Measurements from ENCODE around the gene ROGDI.
"Not testable (repeated sequence)": the region's sequence is repeated elsewhere in the genome, so short reads cannot be mapped to it uniquely, and the experiment has no call there.

ROGDI gene

DNA sequence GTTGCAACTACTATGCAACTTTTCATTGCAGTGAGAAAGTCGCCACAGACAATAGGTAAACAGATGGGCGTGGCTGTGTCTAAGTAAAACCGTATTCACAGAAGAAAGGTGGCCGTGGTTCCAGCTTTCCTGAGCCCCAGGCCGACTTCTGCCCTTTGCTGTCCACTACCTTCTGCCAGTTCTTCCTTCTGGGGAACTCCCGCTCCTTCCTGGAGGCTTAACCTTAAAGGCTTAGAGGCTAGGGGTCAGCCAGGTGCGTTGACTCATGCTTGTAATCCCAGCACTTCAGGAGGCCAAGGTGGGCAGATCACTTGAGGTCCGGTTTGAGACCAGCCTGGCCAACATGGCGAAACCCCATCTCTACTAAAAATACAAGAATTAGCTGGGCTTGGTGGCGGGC, 12.2 kb downstream of the ROGDI start:
- no peak for DNase-seq (ENCODE audit: low read depth)

- DNase-seq (ENCODE audit: low read depth): no peak
Observed at GRCh38 chr16:4788910-4789309, 13.5 kb downstream of the ROGDI start.

GRCh38 chr16:4788489-4788889, 13.9 kb downstream of the ROGDI start:
- DNase-seq (ENCODE audit: low read depth): no peak

GRCh38 chr16:4787627-4788482, 14.6 kb downstream of the ROGDI start, which contains the start of gene SEPTIN12:
Gene SEPTIN12, minus strand, starts transcription at chr16:4788345. Its CDS starts 700 bp downstream, at chr16:4787645.
- DNase-seq (ENCODE audit: low read depth): no peak

DNA sequence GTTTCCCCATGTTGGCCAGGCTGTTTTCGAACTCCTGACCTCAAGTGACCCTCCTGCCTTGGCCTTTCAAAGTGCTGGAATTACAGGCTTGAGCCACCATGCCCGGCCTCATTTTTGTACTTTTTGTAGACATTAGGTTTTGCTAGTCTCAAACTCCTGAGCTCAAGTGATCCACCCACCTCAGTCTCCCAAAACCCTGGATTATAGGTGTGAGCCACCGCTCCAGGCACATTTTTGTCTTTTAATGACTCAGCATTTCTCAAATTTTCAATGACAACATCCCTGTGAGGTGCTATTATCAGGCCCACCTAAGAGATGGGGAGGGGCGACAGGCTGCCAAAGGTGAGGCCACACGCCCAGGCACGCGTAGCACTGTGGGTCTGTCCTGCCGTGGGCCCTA, 15.4 kb downstream of the ROGDI start:
- DNase-seq (ENCODE audit: low read depth): no peak

DNA sequence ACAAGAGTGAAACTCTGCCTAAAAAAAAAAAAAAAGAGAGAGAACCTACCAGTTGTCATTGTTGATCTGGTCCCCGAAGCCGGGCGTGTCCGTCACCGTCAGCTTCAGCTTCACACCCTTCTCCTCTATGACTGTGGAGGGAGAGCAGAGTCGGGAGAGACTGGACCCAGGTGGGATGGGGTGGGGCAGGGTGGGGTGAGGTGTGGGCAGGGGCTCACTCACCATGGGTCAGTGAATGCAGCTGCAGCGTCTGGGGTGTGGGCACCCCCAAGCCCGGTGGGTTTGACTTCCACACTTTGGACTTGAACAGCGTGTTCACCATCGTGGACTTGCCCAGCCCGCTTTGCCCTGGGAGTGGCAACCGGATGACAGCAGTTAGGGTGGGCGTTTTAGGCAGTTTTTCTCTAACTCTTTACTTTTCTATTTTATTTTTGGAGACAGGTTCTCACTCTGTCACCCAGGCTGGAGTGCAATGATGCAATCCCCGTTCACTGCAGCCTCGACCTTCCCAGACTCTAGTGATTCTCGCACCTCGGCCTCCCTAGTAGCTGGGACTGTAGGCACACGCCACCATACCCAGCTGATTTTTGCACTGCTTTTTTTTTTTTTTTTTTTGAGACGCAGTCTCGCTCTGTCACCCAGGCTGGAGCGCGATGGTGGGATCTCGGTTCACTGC, 16.5 kb downstream of the ROGDI start:
- DNase-seq (ENCODE audit: low read depth): no peak

GRCh38 chr16:4784444-4784987, 17.9 kb downstream of the ROGDI start:
- DNase-seq (ENCODE audit: low read depth): not testable (repeated sequence)

DNA sequence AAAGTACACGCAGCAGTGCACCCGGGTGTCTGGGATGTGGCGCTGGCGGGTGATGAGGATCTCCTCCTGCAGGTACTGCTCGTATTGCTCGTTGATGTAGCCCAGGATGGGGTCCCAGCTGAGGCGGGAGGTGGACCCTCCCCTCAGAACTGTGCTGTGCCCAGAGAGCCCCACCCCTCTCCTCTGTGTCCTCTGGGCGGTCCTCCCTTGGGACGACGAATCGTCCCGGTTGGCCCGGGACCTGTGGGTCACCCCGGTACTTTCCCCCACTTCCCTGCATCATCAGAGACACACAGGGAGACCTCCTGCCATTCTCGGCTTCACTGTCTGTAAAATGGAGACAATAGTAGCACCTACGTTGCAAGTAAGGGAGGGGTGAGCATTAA, 18.5 kb downstream of the ROGDI start:
- DNase-seq (ENCODE audit: low read depth): no peak

DNA sequence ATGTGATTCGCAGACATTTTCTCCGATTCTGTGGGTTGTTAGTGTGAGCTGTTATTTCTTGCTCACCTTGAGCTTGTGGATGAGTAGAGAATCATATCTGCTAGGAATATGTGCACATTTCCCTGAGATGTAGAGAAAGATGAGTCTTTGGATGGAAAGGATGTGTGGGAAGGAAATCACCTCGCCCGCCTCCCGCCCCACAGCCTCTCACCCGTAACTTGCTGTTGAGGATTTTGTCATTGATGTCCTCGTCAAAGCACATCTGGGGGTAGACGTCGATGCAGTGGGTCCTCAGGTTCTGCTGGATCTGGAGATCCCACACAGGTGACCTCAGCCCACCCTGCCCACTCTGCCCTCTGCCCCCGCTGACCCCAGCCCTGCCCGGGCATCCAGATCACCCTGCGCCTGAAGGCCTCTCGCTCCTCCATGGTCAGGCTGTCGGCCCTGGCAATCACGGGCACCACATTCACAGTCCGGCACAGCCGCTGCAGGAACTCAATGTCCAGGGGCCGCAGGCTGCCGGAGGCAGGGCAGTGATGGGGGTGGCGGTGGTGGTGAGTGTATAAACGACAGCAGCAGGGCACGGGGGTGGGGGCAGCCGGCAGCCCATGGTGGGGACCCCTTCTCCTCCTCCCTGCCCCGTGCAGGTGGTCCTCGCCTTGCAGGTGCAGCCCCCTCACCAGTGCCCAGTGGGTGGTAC, 19.0 kb downstream of the ROGDI start:
- DNase-seq (ENCODE audit: low read depth): no peak

GRCh38 chr16:4780235-4780634, 22.2 kb downstream of the ROGDI start:
- no peak for DNase-seq (ENCODE audit: low read depth)

GRCh38 chr16:4778050-4778392, 24.4 kb downstream of the ROGDI start:
- no peak for DNase-seq (ENCODE audit: low read depth)

- DNase-seq (ENCODE audit: low read depth): no peak
Observed at GRCh38 chr16:4777339-4778049, 24.9 kb downstream of the ROGDI start.

GRCh38 chr16:4776141-4776705, 26.2 kb downstream of the ROGDI start:
- DNase-seq (ENCODE audit: low read depth): no peak

GRCh38 chr16:4775005-4775404, 27.4 kb downstream of the ROGDI start:
- DNase-seq (ENCODE audit: low read depth): no peak

GRCh38 chr16:4772351-4772750, 30.1 kb downstream of the ROGDI start:
- no peak for DNase-seq (ENCODE audit: low read depth)

DNA sequence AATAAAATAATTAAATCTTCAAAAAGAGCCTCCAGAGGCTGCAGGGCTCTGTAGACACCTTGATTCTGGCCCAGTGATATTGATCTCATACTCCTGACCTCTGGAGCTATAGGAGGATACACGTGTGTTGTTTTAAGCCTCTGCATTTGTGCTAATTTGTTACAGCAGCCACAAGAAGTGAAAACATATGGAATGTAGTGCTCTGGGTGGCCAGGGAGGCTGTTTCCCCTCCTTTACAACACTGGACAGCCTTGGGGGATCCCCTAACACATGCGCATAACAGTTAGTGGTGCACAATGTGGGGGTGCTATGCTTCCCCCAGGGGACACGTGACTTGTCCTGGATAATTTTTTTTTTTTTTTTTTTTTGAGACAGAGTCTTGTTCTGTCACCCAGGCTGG, 30.8 kb downstream of the ROGDI start:
- no peak for DNase-seq (ENCODE audit: low read depth)

- DNase-seq (ENCODE audit: low read depth): no peak
Observed at GRCh38 chr16:4769306-4769638, 33.2 kb downstream of the ROGDI start.

DNA sequence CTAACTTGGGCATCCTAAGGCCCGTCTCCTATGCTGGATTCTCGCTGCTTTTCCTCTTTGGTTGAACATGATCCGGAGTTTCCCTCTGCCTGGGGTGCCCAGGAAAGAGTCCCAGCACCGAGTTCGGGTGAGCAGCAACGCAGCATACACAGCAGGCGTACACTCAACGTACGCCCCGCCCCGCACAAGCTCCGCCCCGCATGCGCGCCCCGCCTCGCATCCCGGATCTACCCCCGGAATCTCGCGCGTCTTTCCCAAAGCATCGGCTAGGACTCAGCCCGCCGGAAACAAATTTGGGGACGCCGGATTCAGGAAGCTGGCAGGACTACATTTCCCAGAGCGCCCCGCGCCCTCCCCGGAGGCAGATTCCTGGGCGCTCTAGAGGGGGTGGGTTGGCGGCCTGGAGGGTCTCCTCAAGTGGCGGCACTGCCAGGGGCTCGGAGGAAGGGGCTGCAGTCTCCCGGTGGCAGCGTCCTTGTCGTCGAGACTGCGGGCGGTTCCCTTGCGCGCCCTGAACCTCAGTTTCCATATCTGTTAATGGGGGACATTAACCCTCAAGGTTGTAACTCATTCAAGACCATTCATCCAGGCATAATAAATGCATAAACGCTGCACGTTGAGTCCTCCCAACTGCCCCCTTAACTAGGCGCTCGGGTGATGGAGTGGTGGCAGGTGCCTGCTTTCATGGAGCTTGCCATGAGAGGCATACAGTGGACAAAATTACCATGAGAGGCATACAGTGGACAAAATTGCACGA, 33.7 kb downstream of the ROGDI start:
- DNase-seq (ENCODE audit: low read depth): peak; percentile 71

DNA sequence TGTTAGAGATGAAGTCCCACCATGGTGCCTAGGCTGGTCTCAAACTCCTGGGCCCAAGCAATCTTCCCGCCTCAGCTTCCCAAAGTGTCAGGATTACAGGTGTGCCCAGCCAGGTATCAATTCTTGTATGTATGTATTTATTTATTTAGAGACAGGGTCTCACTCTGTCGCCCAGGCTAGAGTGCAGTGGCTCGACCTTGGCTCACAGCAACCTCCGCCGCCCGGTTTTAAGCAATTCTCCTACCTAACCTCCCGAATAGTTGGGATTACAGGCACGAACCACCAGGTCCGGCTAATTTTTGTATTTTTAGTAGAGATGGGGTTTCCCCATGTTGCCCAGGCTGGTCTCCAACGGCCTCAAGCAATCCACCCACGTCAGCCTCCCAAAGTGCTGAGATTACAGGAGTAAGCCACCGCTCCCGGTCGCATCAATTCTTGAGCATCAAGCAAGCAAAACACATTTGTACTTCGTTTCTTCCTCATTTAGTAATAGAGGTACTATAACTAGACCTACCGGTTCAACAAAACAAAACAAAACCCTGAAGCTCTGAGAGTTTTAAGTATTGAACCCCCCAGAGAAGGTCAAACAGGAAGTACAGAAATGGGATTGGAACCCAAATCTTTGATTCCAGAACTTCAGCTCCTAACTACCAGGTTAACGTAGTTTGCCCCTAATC, 34.4 kb downstream of the ROGDI start:
- DNase-seq (ENCODE audit: low read depth): no peak

- DNase-seq (ENCODE audit: low read depth): peak; percentile 94
Observed at GRCh38 chr16:4766875-4767628, 35.4 kb downstream of the ROGDI start, which contains the start of gene ZNF500. Gene ZNF500, minus strand, starts transcription at chr16:4767162. Its CDS starts 1,184 bp downstream, at chr16:4765978.

Measured in CMK (cell line).